GM19324 (cell line): ENCODE results near the gene ATP2A2.
"Not testable (repeated sequence)": the region's sequence is repeated elsewhere in the genome, so short reads cannot be mapped to it uniquely, and the experiment has no call there.

Experiments used
- ATAC-seq: cut with Tn5 transposase; IDR thresholded peaks from one replicate; pipeline ENCODE4 v1.9.1; 2021; ENCODE audit warnings: mild to moderate bottlenecking, moderate library complexity; ENCODE audit not compliant: unreplicated experiment, low FRiP score

The ATP2A2 gene

GRCh38 chr12:110339184-110339952 is 58.3 kb downstream of the ATP2A2 start:
- ATAC-seq: no peak

- ATAC-seq: not testable (repeated sequence)
Measured at GRCh38 chr12:110340261-110340660, 59.2 kb downstream of the ATP2A2 start.

- ATAC-seq: no peak
Measured at GRCh38 chr12:110340706-110341105, 59.7 kb downstream of the ATP2A2 start.

- no peak for ATAC-seq
Measured at GRCh38 chr12:110342157-110342556, 61.1 kb downstream of the ATP2A2 start.

GRCh38 chr12:110343114-110343513 is 62.1 kb downstream of the ATP2A2 start:
- ATAC-seq: no peak

GRCh38 chr12:110343736-110344555 is 62.9 kb downstream of the ATP2A2 start:
- ATAC-seq: no peak

- ATAC-seq: no peak
Measured at GRCh38 chr12:110344657-110345056, 63.6 kb downstream of the ATP2A2 start.

GRCh38 chr12:110345176-110345661 is 64.2 kb downstream of the ATP2A2 start:
- no peak for ATAC-seq

GRCh38 chr12:110345963-110346362 is 64.9 kb downstream of the ATP2A2 start:
- ATAC-seq: no peak

GRCh38 chr12:110347767-110348166 is 66.7 kb downstream of the ATP2A2 start:
- ATAC-seq: no peak

GRCh38 chr12:110348431-110349059 is 67.5 kb downstream of the ATP2A2 start:
- ATAC-seq: no peak

- ATAC-seq: no peak
Measured at GRCh38 chr12:110349096-110349495, 68.0 kb downstream of the ATP2A2 start.

GRCh38 chr12:110349514-110350151 is 68.6 kb downstream of the ATP2A2 start:
- ATAC-seq: no peak

- no peak for ATAC-seq
Measured at GRCh38 chr12:110351119-110351518, 70.1 kb downstream of the ATP2A2 start.

GRCh38 chr12:110352401-110352800 is 71.4 kb downstream of the ATP2A2 start:
- no peak for ATAC-seq

GRCh38 chr12:110353211-110353965 is 72.3 kb downstream of the ATP2A2 start:
- no peak for ATAC-seq

GRCh38 chr12:110354172-110354780 is 73.2 kb downstream of the ATP2A2 start:
- no peak for ATAC-seq

- ATAC-seq: no peak
Measured at GRCh38 chr12:110355073-110355472, 74.0 kb downstream of the ATP2A2 start.

- ATAC-seq: not testable (repeated sequence)
Measured at GRCh38 chr12:110358384-110359097, 77.5 kb downstream of the ATP2A2 start.
